Left ventricle myocardium superior (tissue), 1 donor: Measurements from ENCODE around the gene SLC11A2. TPM values are rescaled to one million over a fixed set of nuclear protein-coding genes. Genes with fewer than 3 reads are reported as not detected.
"Not testable (repeated sequence)": the region's sequence is repeated elsewhere in the genome, so short reads cannot be mapped to it uniquely, and the experiment has no call there.

Experiments used
- ATAC-seq: fragments of 200-7000 bp; cut with Tn5 transposase; one replicate; pipeline ENCODE4 v1.9.1; 2020; ENCODE audit warnings: mild to moderate bottlenecking, moderate library complexity
- DNase-seq: peaks from one replicate; pipeline ENCODE4 v3.0.0-alpha.2; 2020
- intact Hi-C: fragments of 100-400 bp; cut with micrococcal nuclease; formaldehyde crosslinking; loops from one replicate; pipeline ENCODE4 v1.11.0; 2022
- total RNA-seq: library from RNA; stranded (reverse); fragmentation: NEBNext Ultra II Directional; extraction: Animal tissue kit (Norgen Biotek cat#: 25700); gene quantifications from one replicate; pipeline ENCODE4 v1.2.1, GENCODE V29; 2021
- donor health status: DM: no; HTN: yes; CAD: no; lungs with severe emphysema.

The SLC11A2 gene
- total RNA-seq, 1 donor from 2014 or later = 22.9 TPM

GRCh38 chr12:50955697-50956096 is 70.5 kb downstream of the SLC11A2 start:
- DNase-seq (no peak), ATAC-seq (no peak)
- intact Hi-C loops = no loop called here

GRCh38 chr12:50955288-50955687 is 70.9 kb downstream of the SLC11A2 start:
- intact Hi-C loops = no loop called here
- DNase-seq (no peak), ATAC-seq (no peak)

- ATAC-seq, DNase-seq, intact Hi-C loops: not testable (repeated sequence)
These were observed 71.4 kb downstream of the SLC11A2 start for GRCh38 chr12:50954789-50955188.

- intact Hi-C loops = no loop called here
- ATAC-seq = no peak
- no peak for DNase-seq
These were observed 73.1 kb downstream of the SLC11A2 start for GRCh38 chr12:50953047-50953446.

- intact Hi-C loops = no loop called here
- ATAC-seq (no peak), DNase-seq (no peak)
These were observed 73.7 kb downstream of the SLC11A2 start, which contains the start of gene HIGD1C for GRCh38 chr12:50952510-50952909. HIGD1C (plus strand) TSS chr12:50952544; CDS start chr12:50953999, 1,455 bp downstream.

- intact Hi-C loops = no loop called here
- no peak for DNase-seq
- ATAC-seq = no peak
These were observed 75.1 kb downstream of the SLC11A2 start for GRCh38 chr12:50951112-50951511.

- ATAC-seq = no peak
- intact Hi-C loops = no loop called here
- no peak for DNase-seq
These were observed 76.3 kb downstream of the SLC11A2 start for GRCh38 chr12:50949801-50950302.

- no peak for ATAC-seq
- intact Hi-C loops = no loop called here
- DNase-seq = no peak
These were observed 77.4 kb downstream of the SLC11A2 start for GRCh38 chr12:50948798-50949197.

GRCh38 chr12:50947933-50948626 is 78.1 kb downstream of the SLC11A2 start:
- ATAC-seq = no peak
- intact Hi-C loops = no loop called here
- DNase-seq = no peak

GRCh38 chr12:50937653-50938052 is 88.5 kb downstream of the SLC11A2 start:
- no peak for ATAC-seq
- intact Hi-C loops = no loop called here
- no peak for DNase-seq

- DNase-seq (no peak), ATAC-seq (no peak)
- intact Hi-C loops = no loop called here
These were observed 89.2 kb downstream of the SLC11A2 start for GRCh38 chr12:50936821-50937530.

GRCh38 chr12:50934981-50935807 is 91.0 kb downstream of the SLC11A2 start:
- DNase-seq = no peak
- peak; percentile 64 for ATAC-seq
- intact Hi-C loops = no loop called here

- DNase-seq = no peak
- peak; percentile 58 for ATAC-seq
- intact Hi-C loops = no loop called here
These were observed 91.8 kb downstream of the SLC11A2 start for GRCh38 chr12:50934371-50934851.

- ATAC-seq (peak; percentile 18), DNase-seq (no peak)
- intact Hi-C loops = no loop called here
These were observed 92.6 kb downstream of the SLC11A2 start for GRCh38 chr12:50933459-50934124.

GRCh38 chr12:50932787-50933280 is 93.3 kb downstream of the SLC11A2 start:
- intact Hi-C loops = no loop called here
- ATAC-seq (no peak), DNase-seq (no peak)

GRCh38 chr12:50930477-50930876 is 95.7 kb downstream of the SLC11A2 start:
- DNase-seq, ATAC-seq, intact Hi-C loops: not testable (repeated sequence)

GRCh38 chr12:50929831-50930230 is 96.4 kb downstream of the SLC11A2 start:
- ATAC-seq = no peak
- intact Hi-C loops = no loop called here
- no peak for DNase-seq
